Keratinocyte (primary cell): ENCODE data around the gene KRTAP5-10.
"Not testable (repeated sequence)": the region's sequence is repeated elsewhere in the genome, so short reads cannot be mapped to it uniquely, and the experiment has no call there.

Experiments
- EZH2 ChIP-seq: IDR thresholded peaks from one replicate; pipeline ENCODE4 v1.6.1; 2012; ENCODE audit warnings: inconsistent platforms, mild to moderate bottlenecking, low read length, moderate library complexity
- TF ChIP-seq, protein P1 (sequence below), 3 experiments: IDR thresholded peaks in 1 of 3; conservative IDR thresholded peaks in 1 of 3; optimal IDR thresholded peaks in 1 of 3; 2 replicates in 2 of 3; 3 replicates in 1 of 3; pipeline versions ENCODE3 to v1.5.1; 2011; ENCODE audit warnings: low read length in 3 of 3, mild to moderate bottlenecking in 3 of 3, moderate library complexity in 2 of 3, control low read depth in 1 of 3, inconsistent platforms in 1 of 3; ENCODE audit not compliant: insufficient read depth in 2 of 3; ENCODE audit errors: extremely low read depth in 1 of 3

DNA sequence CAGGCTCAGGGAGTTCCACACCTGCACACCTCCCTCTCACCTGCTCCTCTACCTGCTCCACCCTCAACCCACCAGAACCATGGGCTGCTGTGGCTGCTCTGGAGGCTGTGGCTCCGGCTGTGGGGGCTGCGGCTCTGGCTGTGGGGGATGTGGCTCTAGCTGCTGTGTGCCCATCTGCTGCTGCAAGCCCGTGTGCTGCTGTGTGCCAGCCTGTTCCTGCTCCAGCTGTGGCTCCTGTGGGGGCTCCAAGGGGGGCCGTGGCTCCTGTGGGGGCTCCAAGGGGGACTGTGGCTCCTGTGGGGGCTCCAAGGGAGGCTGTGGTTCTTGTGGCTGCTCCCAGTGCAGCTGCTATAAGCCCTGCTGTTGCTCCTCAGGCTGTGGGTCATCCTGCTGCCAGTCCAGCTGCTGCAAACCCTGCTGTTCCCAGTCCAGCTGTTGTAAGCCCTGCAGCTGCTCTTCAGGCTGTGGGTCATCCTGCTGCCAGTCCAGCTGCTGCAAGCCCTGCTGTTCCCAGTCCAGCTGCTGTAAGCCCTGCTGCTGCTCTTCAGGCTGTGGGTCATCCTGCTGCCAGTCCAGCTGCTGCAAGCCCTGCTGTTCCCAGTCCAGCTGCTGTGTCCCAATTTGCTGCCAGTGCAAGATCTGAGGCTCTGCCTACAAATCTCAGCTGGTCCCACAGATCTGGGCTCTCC is 27.2 kb upstream of the KRTAP5-10 start, which contains the start of gene KRTAP5-8:
- TF ChIP-seq, protein P1, sequence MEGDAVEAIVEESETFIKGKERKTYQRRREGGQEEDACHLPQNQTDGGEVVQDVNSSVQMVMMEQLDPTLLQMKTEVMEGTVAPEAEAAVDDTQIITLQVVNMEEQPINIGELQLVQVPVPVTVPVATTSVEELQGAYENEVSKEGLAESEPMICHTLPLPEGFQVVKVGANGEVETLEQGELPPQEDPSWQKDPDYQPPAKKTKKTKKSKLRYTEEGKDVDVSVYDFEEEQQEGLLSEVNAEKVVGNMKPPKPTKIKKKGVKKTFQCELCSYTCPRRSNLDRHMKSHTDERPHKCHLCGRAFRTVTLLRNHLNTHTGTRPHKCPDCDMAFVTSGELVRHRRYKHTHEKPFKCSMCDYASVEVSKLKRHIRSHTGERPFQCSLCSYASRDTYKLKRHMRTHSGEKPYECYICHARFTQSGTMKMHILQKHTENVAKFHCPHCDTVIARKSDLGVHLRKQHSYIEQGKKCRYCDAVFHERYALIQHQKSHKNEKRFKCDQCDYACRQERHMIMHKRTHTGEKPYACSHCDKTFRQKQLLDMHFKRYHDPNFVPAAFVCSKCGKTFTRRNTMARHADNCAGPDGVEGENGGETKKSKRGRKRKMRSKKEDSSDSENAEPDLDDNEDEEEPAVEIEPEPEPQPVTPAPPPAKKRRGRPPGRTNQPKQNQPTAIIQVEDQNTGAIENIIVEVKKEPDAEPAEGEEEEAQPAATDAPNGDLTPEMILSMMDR (optimal IDR thresholded peaks at IDR 0.05 in 1 of 3, IDR thresholded peaks at IDR 0.05 in 1 of 3, conservative IDR thresholded peaks at IDR 0.05 in 1 of 3; ENCODE audit: extremely low read depth in 1 of 3, insufficient read depth in 2 of 3, low read length in 3 of 3) = not testable (repeated sequence)
- TF ChIP-seq EZH2 = not testable (repeated sequence)
